Measurements from ENCODE around the gene TF. TPM values are rescaled to one million over a fixed set of nuclear protein-coding genes. Genes with fewer than 3 reads are reported as not detected.

TF gene
- polyA plus RNA-seq, 1 of the 3 experiments (the other 2 are of a cell fraction) = 0.08 TPM

- WGBS (ENCODE audit: low lambda C conversion rate) = 80% methylated on average over 7 of the region's 8 CpGs
- Histone ChIP-seq H3K27me3 (ENCODE audit: insufficient read depth) (peaks cover 24% of the 10 kb centered on the region), H3K4me2 (no peak overlapping the region), H3K4me1 (ENCODE audit: control insufficient read depth in 1 of 2, insufficient read depth in 2 of 2, low read depth in 1 of 2, low read length in 1 of 2) (peaks cover 0 to 6% of the 10 kb centered on the region in 2 experiments; a peak in 1 of 4 replicates), H4K20me1 (ENCODE audit: insufficient read depth) (no peaks in the 10 kb centered on the region), H3K9me2 (no peaks in the 10 kb centered on the region), H3K9me3 (no peaks in the 10 kb centered on the region), H3K27ac (ENCODE audit: low read depth in 2 of 2, low read length in 1 of 2) (no peak overlapping the region), H2AFZ (ENCODE audit: low read depth) (no peak overlapping the region), H3K79me2 (ENCODE audit: insufficient read depth) (no peaks in the 10 kb centered on the region), H3K4me3 (ENCODE audit: low read depth in 2 of 2, low read length in 1 of 2) (no peak overlapping the region), H3K9ac (no peak overlapping the region), H3K36me3 (replicated peaks in 1 of 2; ENCODE audit: control insufficient read depth in 1 of 2, insufficient read depth in 2 of 2, low read length in 1 of 2) (no peaks in the 10 kb centered on the region), H3F3A (replicated peaks; ENCODE audit: insufficient read depth) (no peaks in the 10 kb centered on the region)
- peak; percentile 25 for DNase-seq
- POLR2A ChIA-PET = no interaction called here
- CTCF ChIA-PET = no interaction called here
- TF ChIP-seq FOXM1 (IDR thresholded peaks at IDR 0.05; ENCODE audit: low read depth) = no peak
- no peak for TF ChIP-seq GATA2 (CRISPR knock-in tag; IDR thresholded peaks at IDR 0.05)
- no peak for TF ChIP-seq EZH2phosphoT487 (IDR thresholded peaks at IDR 0.05; ENCODE audit: borderline replicate concordance, low read depth)
- TF ChIP-seq USF1 (IDR thresholded peaks at IDR 0.05; ENCODE audit: borderline replicate concordance, low read depth) = no peak
- no peak for TF ChIP-seq RXRA (IDR thresholded peaks at IDR 0.05; ENCODE audit: borderline replicate concordance, low read depth)
- no peak for TF ChIP-seq MEF2A (IDR thresholded peaks at IDR 0.05; ENCODE audit: borderline replicate concordance, low read depth)
- no peak for TF ChIP-seq PBX3 (IDR thresholded peaks at IDR 0.05)
- no peak for TF ChIP-seq MXI1 (IDR thresholded peaks at IDR 0.05; ENCODE audit: low read depth, low read length)
- TF ChIP-seq IRF3 (IDR thresholded peaks at IDR 0.05; ENCODE audit: low read depth, low read length) = no peak
- TF ChIP-seq ELF1 (IDR thresholded peaks at IDR 0.05) = no peak
- TF ChIP-seq RFX5 (IDR thresholded peaks at IDR 0.05; ENCODE audit: low read length) = no peak
- no peak for TF ChIP-seq CHD2 (IDR thresholded peaks at IDR 0.05; ENCODE audit: low read length, partially characterized antibody)
- TF ChIP-seq RAD21 (IDR thresholded peaks at IDR 0.05; ENCODE audit: low read length) = no peak
Observed at GRCh38 chr3:133746712-133747066, 496 bp downstream of the TF start.

GRCh38 chr3:133747373-133747772 lies 1.2 kb downstream of the TF start:
- Histone ChIP-seq H3K9me3 (no peaks in the 10 kb centered on the region), H3K4me2 (no peak overlapping the region), H3K4me1 (ENCODE audit: control insufficient read depth in 1 of 2, insufficient read depth in 2 of 2, low read depth in 1 of 2, low read length in 1 of 2) (peaks cover 0 to 6% of the 10 kb centered on the region in 2 experiments; a peak in 1 of 4 replicates), H3K9me2 (no peaks in the 10 kb centered on the region), H3K36me3 (replicated peaks in 1 of 2; ENCODE audit: control insufficient read depth in 1 of 2, insufficient read depth in 2 of 2, low read length in 1 of 2) (no peaks in the 10 kb centered on the region), H3F3A (replicated peaks; ENCODE audit: insufficient read depth) (no peaks in the 10 kb centered on the region), H2AFZ (ENCODE audit: low read depth) (no peak overlapping the region), H3K27me3 (ENCODE audit: insufficient read depth) (peaks cover 24% of the 10 kb centered on the region), H4K20me1 (ENCODE audit: insufficient read depth) (no peaks in the 10 kb centered on the region), H3K27ac (ENCODE audit: low read depth in 2 of 2, low read length in 1 of 2) (no peak overlapping the region), H3K9ac (no peak overlapping the region), H3K4me3 (ENCODE audit: low read depth in 2 of 2, low read length in 1 of 2) (no peak overlapping the region), H3K79me2 (ENCODE audit: insufficient read depth) (no peaks in the 10 kb centered on the region)
- DNase-seq = no peak
- ChIA-PET CTCF (no interaction called here), POLR2A (interaction anchor here (0.8 kb wide), 1 partner anchor 155 kb away, joined by 3 read pairs; no protein-coding TSS in a partner anchor)
- TF ChIP-seq CTCF (IDR thresholded peaks at IDR 0.05) = no peak
- TF ChIP-seq TEAD4 (IDR thresholded peaks at IDR 0.05; ENCODE audit: borderline replicate concordance, insufficient read depth) = no peak
- TF ChIP-seq RXRA (IDR thresholded peaks at IDR 0.05; ENCODE audit: borderline replicate concordance, low read depth) = no peak
- no peak for TF ChIP-seq RAD21 (IDR thresholded peaks at IDR 0.05; ENCODE audit: low read length)
- no peak for TF ChIP-seq SIN3A (IDR thresholded peaks at IDR 0.05; ENCODE audit: borderline replicate concordance, low read depth, low read length)
- TF ChIP-seq TCF12 (IDR thresholded peaks at IDR 0.05) = no peak
- TF ChIP-seq CHD2 (IDR thresholded peaks at IDR 0.05; ENCODE audit: low read length, partially characterized antibody) = no peak
- no peak for TF ChIP-seq ELF1 (IDR thresholded peaks at IDR 0.05)
- no peak for TF ChIP-seq ZBTB33 (IDR thresholded peaks at IDR 0.05; ENCODE audit: borderline replicate concordance, low read depth)
- TF ChIP-seq GATA2 (CRISPR knock-in tag; IDR thresholded peaks at IDR 0.05) = no peak
- WGBS (ENCODE audit: low lambda C conversion rate) = no CpG with 5 or more reads among the region's 1 CpG
